Adrenal gland (tissue), 12 donors: ENCODE data around the gene PCSK9. TPM values are rescaled to one million over a fixed set of nuclear protein-coding genes. Genes with fewer than 3 reads are reported as not detected.

Source experiments
- DNase-seq, 7 donors: peaks; one replicate each; pipeline ENCODE4 v3.0.0-alpha.2; 2019 to 2020
- H3K27ac ChIP-seq, 5 donors: fragments of 200-600 bp; sonication (generic) in 4 of 5; 1 replicate in 3 of 5; 2 replicates in 2 of 5; pipeline versions ENCODE4 v1.5.1 to v1.8.0; 2016 to 2020; ENCODE audit warnings: mild to moderate bottlenecking in 1 of 5
- H3K27me3 ChIP-seq: fragments of 200-600 bp; 2 replicates; pipeline ENCODE4 v1.8.0; 2021
- H3K36me3 ChIP-seq, 2 donors: fragments of 200-600 bp; replicated peaks in 1 of 2; 1 replicate in 1 of 2; 2 replicates in 1 of 2; pipeline versions ENCODE4 v1.5.1 to v1.8.0; 2018 to 2022
- H3K4me1 ChIP-seq, 2 donors: fragments of 200-600 bp; replicated peaks in 1 of 2; 1 replicate in 1 of 2; 2 replicates in 1 of 2; pipeline versions ENCODE4 v1.5.1 to v1.8.0; 2018 to 2021
- H3K4me3 ChIP-seq, 4 donors: fragments of 200-600 bp; sonication (generic) in 3 of 4; one replicate each; pipeline ENCODE4 v1.5.1; 2016 to 2018
- H3K9me3 ChIP-seq, 3 donors: fragments of 200-600 bp; sonication (generic) in 1 of 3; replicated peaks in 1 of 3; 1 replicate in 2 of 3; 2 replicates in 1 of 3; pipeline versions ENCODE4 v1.5.1 to v1.8.0; 2016 to 2021
- CTCF ChIP-seq, 6 experiments: fragments of 450-650 bp in 4 of 6; fragments of 200-600 bp in 2 of 6; sonication (generic) in 1 of 6; IDR thresholded peaks; 1 replicate in 5 of 6; 2 replicates in 1 of 6; pipeline versions ENCODE4 v1.5.1 to v1.8.0; 2016 to 2021; ENCODE audit warnings: antibody characterized with exemption in 6 of 6, mild to moderate bottlenecking in 2 of 6, moderate library complexity in 1 of 6
- POLR2A ChIP-seq, 2 donors: fragments of 450-650 bp; IDR thresholded peaks; one replicate each; pipeline ENCODE4 v1.6.1; 2017; ENCODE audit warnings: antibody characterized with exemption in 2 of 2, mild to moderate bottlenecking in 2 of 2, moderate library complexity in 1 of 2
- WGBS, 4 donors: extraction: QIAGEN DNeasy Blood & Tissue Kit in 2 of 4; methylation state at CpG; one replicate each; pipeline versions ENCODE4 v1.1.5 to v1.1.7; 2013 to 2017; 5-methylcytosine and 5-hydroxymethylcytosine counted together
- intact Hi-C, 2 donors: fragments of 100-400 bp; cut with DNase I; formaldehyde crosslinking; loops; one replicate each; pipeline versions ENCODE4 v1.14.1 to v1.15.0; 2022 to 2023
- polyA plus RNA-seq, 3 donors: library from polyadenylated mRNA; stranded (reverse); fragments of 200-250 nt in 2 of 3; fragments of 350-450 nt in 1 of 3; fragmentation: Illumina TruSeq in 1 of 3; extraction: RNeasy Lipid Tissue Mini Kit (QIAGEN cat#74804) in 1 of 3; gene quantifications; one replicate each; pipeline ENCODE4 v1.2.3, GENCODE V29; 2013 to 2014
- total RNA-seq, 9 donors: library from RNA; depleted of rRNA in 4 of 9; stranded (reverse); fragments of >200 nt in 4 of 9; fragments of 120-200 nt in 1 of 9; fragmentation: NEBNext Ultra II Directional in 1 of 9; extraction: Animal tissue kit (Norgen Biotek cat#: 25700) in 1 of 9; gene quantifications; one replicate each; pipeline versions ENCODE4 v1.1.0 to v1.2.4, GENCODE V29; 2013 to 2023
- donor health status: healthy with polysubstance abuse.
- donor health status: Bipolar disorder and iron deficiency.
- donor health status: DM: yes; HTN: yes; CAD: no.
- donor health status: DM: no; HTN: no; CAD: no.
- donor health status: DM: no; HTN: no; CAD: no.
- donor health status: DM: yes; HTN: yes; CAD: no.

Gene PCSK9
- total and polyA plus RNA-seq, 12 donors = 0.10 to 1.4 (median 0.30) TPM; not detected in 1

- Histone ChIP-seq H3K27me3 (peaks cover 46% of the 10 kb centered on the region), H3K9me3 (no peaks in the 10 kb centered on the region), H3K27ac (no peak overlapping the region), H3K36me3 (no peaks in the 10 kb centered on the region), H3K4me3 (no peak overlapping the region), H3K4me1 (peaks cover 0 to 5% of the 10 kb centered on the region in 2 donors)
- TF ChIP-seq POLR2A (IDR thresholded peaks at IDR 0.05) = no peak
- TF ChIP-seq CTCF (IDR thresholded peaks at IDR 0.05) = no peak
- 36 to 58% (median 47%) methylated on average over 6 to 9 of the region's 9 CpGs for WGBS, 4 donors
- intact Hi-C loops = no loop called here
- no peak for DNase-seq
These were observed 390 bp upstream of the PCSK9 start for GRCh38 chr1:55038974-55039341.

GRCh38 chr1:55040083-55040932, 960 bp downstream of the PCSK9 start:
- no peak for TF ChIP-seq CTCF (IDR thresholded peaks at IDR 0.05)
- TF ChIP-seq POLR2A (IDR thresholded peaks at IDR 0.05) = no peak

GRCh38 chr1:55040933-55041494, 1.7 kb downstream of the PCSK9 start:
- no peak overlapping the region for H3K27ac ChIP-seq
- whole genome bisulfite sequencing, 4 donors = 42 to 74% (median 54%) methylated on average over 5 of the region's 5 CpGs
- DNase-seq = no peak
- intact Hi-C loops = no loop called here
- peaks cover 0 to 5% of the 10 kb centered on the region in 2 donors for H3K4me1 ChIP-seq
- H3K9me3 ChIP-seq = no peaks in the 10 kb centered on the region
- TF ChIP-seq POLR2A (IDR thresholded peaks at IDR 0.05) = no peak
- H3K36me3 ChIP-seq = no peaks in the 10 kb centered on the region
- H3K27me3 ChIP-seq = peaks cover 31% of the 10 kb centered on the region
- no peak overlapping the region for H3K4me3 ChIP-seq

More at GRCh38 chr1:55040083-55040932, 960 bp downstream of the PCSK9 start:
- no peaks in the 10 kb centered on the region for H3K36me3 ChIP-seq
- no peaks in the 10 kb centered on the region for H3K9me3 ChIP-seq
- intact Hi-C loops = no loop called here
- H3K4me1 ChIP-seq = peaks cover 0 to 5% of the 10 kb centered on the region in 2 donors
- H3K4me3 ChIP-seq = no peak overlapping the region
- WGBS, 4 donors = 16 to 41% (median 28%) methylated on average over 27 to 49 of the region's 49 CpGs
- H3K27ac ChIP-seq = no peak overlapping the region
- H3K27me3 ChIP-seq = peaks cover 38% of the 10 kb centered on the region
- DNase-seq = no peak

DNA sequence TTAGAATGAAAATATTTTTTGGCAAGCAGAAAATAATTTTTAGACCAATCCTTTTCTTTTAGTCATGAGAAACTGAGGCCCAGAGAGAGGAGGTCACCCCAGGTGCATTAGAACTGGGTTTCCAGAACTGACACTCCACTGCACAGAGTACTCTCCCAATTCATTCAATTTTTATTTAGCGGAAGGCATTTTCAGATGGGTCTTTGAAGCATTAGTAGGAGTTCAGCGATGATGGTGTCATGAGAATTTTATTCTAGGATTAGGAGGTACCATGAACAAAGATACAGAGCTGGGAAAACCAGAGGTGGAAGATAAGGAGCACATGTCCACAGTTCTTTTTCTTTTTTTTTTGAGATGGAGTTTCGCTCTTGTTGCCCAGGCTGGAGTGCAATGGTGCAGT, 2.3 kb downstream of the PCSK9 start:
- H3K27me3 ChIP-seq = peaks cover 31% of the 10 kb centered on the region
- no peak overlapping the region for H3K27ac ChIP-seq
- DNase-seq = no peak
- no peaks in the 10 kb centered on the region for H3K36me3 ChIP-seq
- TF ChIP-seq POLR2A (IDR thresholded peaks at IDR 0.05) (no peak), CTCF (IDR thresholded peaks at IDR 0.05) (no peak)
- WGBS, 4 donors = 55 to 82% (median 72%) methylated on average over 3 of the region's 3 CpGs
- H3K4me1 ChIP-seq = peaks cover 0 to 5% of the 10 kb centered on the region in 2 donors
- no peaks in the 10 kb centered on the region for H3K9me3 ChIP-seq
- intact Hi-C loops = no loop called here
- no peak overlapping the region for H3K4me3 ChIP-seq
